CD4-positive, alpha-beta T cell (primary cell): ENCODE results near the gene GABRB3. TPM values are rescaled to one million over a fixed set of nuclear protein-coding genes. Genes with fewer than 3 reads are reported as not detected.

Experiments used
- ATAC-seq: fragments of 200-7000 bp; cut with Tn5 transposase; one replicate; pipeline ENCODE4 v1.10.0; 2022; ENCODE audit warnings: mild to moderate bottlenecking; ENCODE audit not compliant: poor library complexity
- CTCF ChIA-PET: fragments of 350-600 bp; sonication (Branson Sonifier 250); formaldehyde crosslinking; loops from one replicate; lab custom pipeline; 2021; ENCODE audit warnings: antibody characterized with exemption, inconsistent platforms; lab: Charles Lee
- POLR2A ChIA-PET: fragments of 350-600 bp; sonication (Branson Sonifier 250); formaldehyde crosslinking; loops from one replicate; lab custom pipeline; 2021; ENCODE audit warnings: antibody characterized with exemption, inconsistent platforms; lab: Charles Lee
- DNase-seq, 14 experiments: peaks; one replicate each; pipeline ENCODE4 v3.0.0-alpha.2; 2013 to 2020; ENCODE audit warnings: mixed read lengths in 2 of 14
- H3K27ac ChIP-seq, 2 donors: one replicate each; pipeline versions ENCODE4 v1.5.1 to v1.7.0; 2013; ENCODE audit warnings: low read length in 2 of 2, low read depth in 1 of 2, mild to moderate bottlenecking in 1 of 2
- H3K27me3 ChIP-seq, 2 experiments: 1 replicate in 1 of 2; 2 replicates in 1 of 2; pipeline versions ENCODE4 v1.6.1 to v1.7.0; 2013; ENCODE audit warnings: low read length in 2 of 2, control low read depth in 1 of 2, mild to moderate bottlenecking in 1 of 2, moderate library complexity in 1 of 2; ENCODE audit not compliant: insufficient read depth in 2 of 2, control insufficient read depth in 1 of 2
- H3K36me3 ChIP-seq: one replicate; pipeline ENCODE4 v1.6.1; 2013; ENCODE audit warnings: low read length, control low read depth; ENCODE audit not compliant: insufficient read depth
- H3K4me1 ChIP-seq: one replicate; pipeline ENCODE4 v1.6.1; 2013; ENCODE audit warnings: low read length, control low read depth; ENCODE audit not compliant: insufficient read depth
- H3K4me3 ChIP-seq: one replicate; pipeline ENCODE4 v1.5.1; 2013; ENCODE audit warnings: mild to moderate bottlenecking, low read length, moderate library complexity
- H3K9me3 ChIP-seq, 2 experiments: 1 replicate in 1 of 2; 2 replicates in 1 of 2; pipeline versions ENCODE4 v1.6.1 to v1.7.0; 2013; ENCODE audit warnings: low read length in 2 of 2, mild to moderate bottlenecking in 2 of 2, control low read depth in 1 of 2, moderate library complexity in 1 of 2; ENCODE audit not compliant: control insufficient read depth in 1 of 2, insufficient read depth in 1 of 2
- H3K27ac Mint-ChIP-seq: one replicate; pipeline ENCODE4 v1.8.0; 2020; ENCODE audit warnings: mixed read lengths
- H3K27me3 Mint-ChIP-seq: one replicate; pipeline ENCODE4 v1.8.0; 2021; ENCODE audit warnings: mixed read lengths
- H3K36me3 Mint-ChIP-seq: one replicate; pipeline ENCODE4 v1.8.0; 2021; ENCODE audit warnings: low read depth, mixed read lengths
- H3K4me1 Mint-ChIP-seq: one replicate; pipeline ENCODE4 v1.8.0; 2021; ENCODE audit warnings: low read depth, mixed read lengths
- H3K4me3 Mint-ChIP-seq: one replicate; pipeline ENCODE4 v1.8.0; 2020; ENCODE audit warnings: mild to moderate bottlenecking, mixed read lengths
- H3K9me3 Mint-ChIP-seq: one replicate; pipeline ENCODE4 v1.8.0; 2020; ENCODE audit warnings: mixed read lengths
- CTCF ChIP-seq: fragments of 200-600 bp; IDR thresholded peaks from one replicate; pipeline ENCODE4 v1.8.0; 2022; ENCODE audit warnings: antibody characterized with exemption, mild to moderate bottlenecking
- intact Hi-C, 2 experiments: fragments of 100-400 bp; cut with DNase I in 1 of 2; cut with micrococcal nuclease in 1 of 2; formaldehyde crosslinking; loops; one replicate each; pipeline versions ENCODE4 v1.15.1 to v1.9.0; 2023 to 2025; cut with DNase I, micrococcal nuclease
- total RNA-seq, 174 experiments: library from RNA in 2 of 174; stranded (reverse) in 2 of 174; gene quantifications; one replicate each; pipeline ENCODE4 v1.2.3 and lab custom pipeline; 2021 to 2026

GABRB3 gene
- total RNA-seq, 2 experiments from 2014 or later, result not detected

DNA sequence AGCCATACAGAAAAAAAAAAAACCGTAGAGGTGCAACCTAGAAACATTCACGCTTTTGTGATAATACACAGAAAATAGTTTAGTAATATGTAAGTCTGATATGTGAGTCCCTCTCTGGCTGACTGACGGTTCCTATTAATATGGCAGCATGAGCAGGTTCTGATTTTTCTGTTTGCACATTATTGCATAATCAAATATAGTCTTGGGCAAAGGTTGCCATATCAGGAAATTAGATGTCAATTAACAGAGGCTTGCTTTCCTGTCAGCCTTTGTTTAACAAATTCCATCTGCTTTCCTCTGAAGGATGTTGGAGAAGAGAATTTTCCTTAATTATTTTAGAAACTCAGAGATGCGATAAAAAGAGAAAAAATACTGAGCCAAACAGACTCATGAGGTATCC lies 14.8 kb downstream of the GABRB3 start:
- Mint-ChIP-seq H3K36me3 (no peaks in the 10 kb centered on the region), H3K4me3 (no peak overlapping the region), H3K9me3 (peaks cover 11% of the 10 kb centered on the region), H3K27ac (no peak overlapping the region), H3K4me1 (no peaks in the 10 kb centered on the region), H3K27me3 (no peaks in the 10 kb centered on the region)
- Histone ChIP-seq H3K27ac (no peak overlapping the region), H3K27me3 (no peaks in the 10 kb centered on the region), H3K9me3 (peaks cover 0 to 14% of the 10 kb centered on the region in 2 experiments), H3K4me1 (no peaks in the 10 kb centered on the region), H3K4me3 (no peak overlapping the region), H3K36me3 (no peaks in the 10 kb centered on the region)
- ChIA-PET POLR2A (no interaction called here), CTCF (no interaction called here)
- DNase-seq (no peak), ATAC-seq (no peak)
- no peak for TF ChIP-seq CTCF
- intact Hi-C loops, result no loop called here

- TF ChIP-seq CTCF, result no peak
- H3K27me3 ChIP-seq, result no peaks in the 10 kb centered on the region
- peaks cover 0 to 19% of the 10 kb centered on the region in 2 experiments for H3K9me3 ChIP-seq
- H3K4me3 ChIP-seq, result no peak overlapping the region
- no peak overlapping the region for H3K27ac Mint-ChIP-seq
- H3K4me1 ChIP-seq, result no peaks in the 10 kb centered on the region
- no peaks in the 10 kb centered on the region for H3K27me3 Mint-ChIP-seq
- CTCF ChIA-PET, result no interaction called here
- no peak overlapping the region for H3K4me3 Mint-ChIP-seq
- ATAC-seq (no peak), DNase-seq (no peak)
- H3K27ac ChIP-seq, result no peak overlapping the region
- H3K36me3 Mint-ChIP-seq, result no peaks in the 10 kb centered on the region
- no peaks in the 10 kb centered on the region for H3K4me1 Mint-ChIP-seq
- H3K9me3 Mint-ChIP-seq, result peaks cover 15% of the 10 kb centered on the region
- intact Hi-C loops, result no loop called here
- no peaks in the 10 kb centered on the region for H3K36me3 ChIP-seq
- POLR2A ChIA-PET, result no interaction called here
Measured at GRCh38 chr15:26757141-26757540, 15.7 kb downstream of the GABRB3 start.

- no peaks in the 10 kb centered on the region for H3K27me3 Mint-ChIP-seq
- Histone ChIP-seq H3K27ac (no peak overlapping the region), H3K27me3 (no peaks in the 10 kb centered on the region), H3K4me1 (no peaks in the 10 kb centered on the region), H3K4me3 (no peak overlapping the region), H3K36me3 (no peaks in the 10 kb centered on the region), H3K9me3 (peaks cover under 1 to 13% of the 10 kb centered on the region in 2 experiments)
- no peak for ATAC-seq
- H3K9me3 Mint-ChIP-seq, result peaks cover 8% of the 10 kb centered on the region
- no peak overlapping the region for H3K4me3 Mint-ChIP-seq
- no peak for TF ChIP-seq CTCF
- no peaks in the 10 kb centered on the region for H3K36me3 Mint-ChIP-seq
- intact Hi-C loops, result no loop called here
- CTCF ChIA-PET, result no interaction called here
- POLR2A ChIA-PET, result no interaction called here
- no peaks in the 10 kb centered on the region for H3K4me1 Mint-ChIP-seq
- no peak for DNase-seq
- no peak overlapping the region for H3K27ac Mint-ChIP-seq
Measured at GRCh38 chr15:26744894-26745293, 28.0 kb downstream of the GABRB3 start.
